Lung (tissue), 12 donors: ENCODE results near the gene CEP192. TPM values are rescaled to one million over a fixed set of nuclear protein-coding genes. Genes with fewer than 3 reads are reported as not detected.

Experiments
- ATAC-seq: fragments of 200-7000 bp; cut with Tn5 transposase; one replicate; pipeline ENCODE4 v1.9.1; 2020; ENCODE audit warnings: moderate number of reproducible peaks; ENCODE audit not compliant: insufficient read depth, low FRiP score
- DNase-seq, 3 donors: peaks; one replicate each; pipeline ENCODE4 v3.0.0-alpha.2; 2013 to 2017
- H3K27ac ChIP-seq, 2 donors: one replicate each; pipeline ENCODE4 v1.5.1; 2013; ENCODE audit warnings: mild to moderate bottlenecking in 2 of 2, moderate library complexity in 2 of 2, control low read depth in 1 of 2, inconsistent platforms in 1 of 2, low read depth in 1 of 2, low read length in 1 of 2
- H3K27me3 ChIP-seq, 3 donors: one replicate each; pipeline ENCODE4 v1.5.1; 2013; ENCODE audit warnings: low read length in 2 of 3; ENCODE audit not compliant: control insufficient read depth in 3 of 3, insufficient read depth in 3 of 3
- H3K36me3 ChIP-seq, 4 donors: one replicate each; pipeline ENCODE4 v1.5.1; 2013; ENCODE audit warnings: low read length in 4 of 4, mild to moderate bottlenecking in 1 of 4, moderate library complexity in 1 of 4; ENCODE audit not compliant: control insufficient read depth in 4 of 4, insufficient read depth in 4 of 4
- H3K4me1 ChIP-seq, 5 donors: one replicate each; pipeline ENCODE4 v1.5.1; 2013; ENCODE audit warnings: low read length in 5 of 5, mild to moderate bottlenecking in 2 of 5, moderate library complexity in 1 of 5; ENCODE audit not compliant: control insufficient read depth in 5 of 5, insufficient read depth in 5 of 5
- H3K4me3 ChIP-seq: one replicate; pipeline ENCODE4 v1.5.1; 2013; ENCODE audit warnings: mild to moderate bottlenecking, control low read depth, moderate library complexity
- H3K9ac ChIP-seq, 2 donors: one replicate each; pipeline ENCODE4 v1.5.1; 2013; ENCODE audit warnings: low read length in 2 of 2, control low read depth in 1 of 2; ENCODE audit not compliant: insufficient read depth in 1 of 2
- H3K9me3 ChIP-seq, 4 donors: one replicate each; pipeline ENCODE4 v1.5.1; 2013; ENCODE audit warnings: low read length in 3 of 4, mild to moderate bottlenecking in 1 of 4, moderate library complexity in 1 of 4; ENCODE audit not compliant: control insufficient read depth in 4 of 4, insufficient read depth in 3 of 4
- CTCF ChIP-seq: IDR thresholded peaks from 2 replicates; pipeline ENCODE4 v1.5.1; 2012; ENCODE audit warnings: mild to moderate bottlenecking; ENCODE audit errors: control extremely low read depth, extremely low read depth
- WGBS, 2 donors: extraction: QIAGEN DNeasy Blood & Tissue Kit; methylation state at CpG; one replicate each; pipeline ENCODE4 v1.1.7; 2013; 5-methylcytosine and 5-hydroxymethylcytosine counted together
- polyA plus RNA-seq, 2 donors: library from polyadenylated mRNA; stranded (reverse); fragments of 200-250 nt; gene quantifications; one replicate each; pipeline ENCODE4 v1.2.1, GENCODE V29; 2013
- total RNA-seq, 2 donors: library from RNA; depleted of rRNA in 1 of 2; stranded (reverse); fragments of >200 nt in 1 of 2; gene quantifications; one replicate each; pipeline ENCODE4 v1.2.1, GENCODE V29; 2014 to 2021
- donor health status: control.
- donor health status: control.
- donor health status: Bipolar disorder and iron deficiency.
- donor health status: healthy.
- donor health status: DM: yes; HTN: yes; CAD: no.

Gene CEP192
- total and polyA plus RNA-seq, 4 donors, result 8.0 to 43.0 (median 16.6) TPM

- no peak overlapping the region for H3K4me3 ChIP-seq
- ATAC-seq (no peak), DNase-seq (peak; percentile 22 to 31 (median 29))
- no peaks in the 10 kb centered on the region for H3K9me3 ChIP-seq
- H3K27me3 ChIP-seq, result no peaks in the 10 kb centered on the region
- no peak for TF ChIP-seq CTCF
- H3K9ac ChIP-seq, result no peak overlapping the region
- no peak overlapping the region for H3K27ac ChIP-seq
- H3K36me3 ChIP-seq, result peaks cover 4 to 7% (median 6%) of the 10 kb centered on the region in 4 donors
- whole genome bisulfite sequencing, 2 donors, result 77 to 81% methylated on average over 7 of the region's 7 CpGs
- H3K4me1 ChIP-seq, result peaks cover 0 to 2% (median 0%) of the 10 kb centered on the region in 5 donors
These were observed 12.3 kb downstream of the CEP192 start for GRCh38 chr18:13003466-13003896.

- no peaks in the 10 kb centered on the region for H3K9me3 ChIP-seq
- peaks cover 0 to 2% (median 0%) of the 10 kb centered on the region in 5 donors for H3K4me1 ChIP-seq
- TF ChIP-seq CTCF, result no peak
- WGBS, 2 donors, result 83 to 84% methylated on average over 8 of the region's 8 CpGs
- H3K36me3 ChIP-seq, result peaks cover 8 to 12% (median 10%) of the 10 kb centered on the region in 4 donors
- DNase-seq (no peak), ATAC-seq (no peak)
- no peak overlapping the region for H3K27ac ChIP-seq
- H3K27me3 ChIP-seq, result no peaks in the 10 kb centered on the region
- no peak overlapping the region for H3K9ac ChIP-seq
- no peak overlapping the region for H3K4me3 ChIP-seq
These were observed 13.2 kb downstream of the CEP192 start for GRCh38 chr18:13004396-13004795.

- DNase-seq (no peak), ATAC-seq (no peak)
- Histone ChIP-seq H3K36me3 (peaks cover 8 to 14% (median 10%) of the 10 kb centered on the region in 4 donors), H3K27me3 (no peaks in the 10 kb centered on the region), H3K9ac (no peak overlapping the region), H3K4me1 (peaks cover 0 to 2% (median 0%) of the 10 kb centered on the region in 5 donors), H3K27ac (no peak overlapping the region), H3K4me3 (no peak overlapping the region), H3K9me3 (no peaks in the 10 kb centered on the region)
- WGBS, 2 donors, result 94 to 96% methylated on average over 1 of the region's 1 CpG
- no peak for TF ChIP-seq CTCF
These were observed 14.1 kb downstream of the CEP192 start for GRCh38 chr18:13005289-13005688.
